Umbilical cord (tissue), 2 donors: ENCODE results near the gene HTR7. TPM values are rescaled to one million over a fixed set of nuclear protein-coding genes. Genes with fewer than 3 reads are reported as not detected.
"Not testable (repeated sequence)": the region's sequence is repeated elsewhere in the genome, so short reads cannot be mapped to it uniquely, and the experiment has no call there.

Experiments
- DNase-seq: peaks from one replicate; pipeline ENCODE4 v3.0.0-alpha.2; 2015; ENCODE audit warnings: low spot score
- total RNA-seq: library from RNA; depleted of rRNA; stranded (reverse); fragments of >200 nt; gene quantifications from one replicate; pipeline ENCODE4 v1.2.3, GENCODE V29; 2014; ENCODE audit warnings: low replicate concordance; ENCODE audit not compliant: insufficient read depth

HTR7 gene
- total RNA-seq, result 6.0 TPM

- peak; percentile 53 for DNase-seq
Observed at GRCh38 chr10:90857635-90858460, at the start of gene HTR7. Gene HTR7 (minus strand): TSS chr10:90858039. CDS start chr10:90857671, 368 bp downstream.

GRCh38 chr10:90906596-90906995 is 48.8 kb upstream of the HTR7 start:
- DNase-seq, result no peak

- no peak for DNase-seq
Observed at GRCh38 chr10:90905925-90906324, 48.1 kb upstream of the HTR7 start.

GRCh38 chr10:90896916-90897315 is 39.1 kb upstream of the HTR7 start:
- DNase-seq, result not testable (repeated sequence)

GRCh38 chr10:90893190-90893589 is 35.4 kb upstream of the HTR7 start:
- DNase-seq, result no peak

GRCh38 chr10:90890347-90890746 is 32.5 kb upstream of the HTR7 start:
- no peak for DNase-seq

- no peak for DNase-seq
Observed at GRCh38 chr10:90889636-90890035, 31.8 kb upstream of the HTR7 start.

- no peak for DNase-seq
Observed at GRCh38 chr10:90888387-90888786, 30.5 kb upstream of the HTR7 start.

GRCh38 chr10:90887555-90887954 is 29.7 kb upstream of the HTR7 start:
- no peak for DNase-seq

GRCh38 chr10:90885176-90885575 is 27.3 kb upstream of the HTR7 start:
- no peak for DNase-seq

- DNase-seq, result no peak
Observed at GRCh38 chr10:90884431-90884830, 26.6 kb upstream of the HTR7 start.

GRCh38 chr10:90880059-90880719 is 22.4 kb upstream of the HTR7 start:
- DNase-seq, result peak; percentile 47

GRCh38 chr10:90879062-90879461 is 21.2 kb upstream of the HTR7 start:
- no peak for DNase-seq

- DNase-seq, result no peak
Observed at GRCh38 chr10:90872648-90873020, 14.8 kb upstream of the HTR7 start.

- DNase-seq, result peak; percentile 90
Observed at GRCh38 chr10:90871766-90872647, 14.2 kb upstream of the HTR7 start, which contains the start of gene RPP30. Gene RPP30 (plus strand): TSS chr10:90871974. CDS start chr10:90871987, 13 bp downstream.

- peak; percentile 76 for DNase-seq
Observed at GRCh38 chr10:90871279-90871765, 13.5 kb upstream of the HTR7 start.

GRCh38 chr10:90866050-90866598 is 8.3 kb upstream of the HTR7 start:
- DNase-seq, result no peak

GRCh38 chr10:90865401-90865800 is 7.6 kb upstream of the HTR7 start:
- peak; percentile 37 for DNase-seq

- DNase-seq, result peak; percentile 38
Observed at GRCh38 chr10:90862908-90863514, 5.2 kb upstream of the HTR7 start.

- no peak for DNase-seq
Observed at GRCh38 chr10:90860790-90861189, 3.0 kb upstream of the HTR7 start.

- no peak for DNase-seq
Observed at GRCh38 chr10:90859321-90859751, 1.5 kb upstream of the HTR7 start.
